K562 (cell line): ENCODE results near the gene SEC31A. TPM values are rescaled to one million over a fixed set of nuclear protein-coding genes. Genes with fewer than 3 reads are reported as not detected.

Source experiments
- ATAC-seq: fragments of 200-7000 bp; cut with Tn5 transposase; 3 replicates; pipeline ENCODE4 v1.9.1; 2020; ENCODE audit warnings: moderate library complexity
- BruUV-seq: library from RNA; stranded (reverse); fragments of 400-500 nt; replicated peaks from 2 replicates; lab custom pipeline; 2021; lab: Mats Ljungman, UMichigan
- CTCF ChIA-PET: fragments of 300-600 bp; formaldehyde crosslinking; extraction: SDS; loops from one replicate; lab custom pipeline; 2021; ENCODE audit warnings: low intra/inter-chr PET ratio; lab: Yijun Ruan, JAX
- POLR2A ChIA-PET: fragments of 300-600, 350-650 bp; sonication (Branson Sonifier 250); formaldehyde crosslinking; extraction: SDS; loops from one replicate; lab custom pipeline; 2021; ENCODE audit warnings: antibody characterized with exemption, inconsistent platforms; lab: Yijun Ruan, JAX
- DNase-seq, 4 experiments: peaks; one replicate each; pipeline versions ENCODE4 v3.0.0 to v3.0.0-alpha.2; 2011 to 2018; ENCODE audit warnings: low spot score in 3 of 4, mixed read lengths in 3 of 4; ENCODE audit errors: extremely low read depth in 1 of 4
- FAIRE-seq: peaks from 2 replicates; lab custom pipeline; 2011; peaks lifted over from hg19 to GRCh38; lab: Jason Lieb, UNC
- H2AFZ ChIP-seq: 2 replicates; pipeline ENCODE4 v1.6.0; 2011; ENCODE audit warnings: low read depth, low read length, control low read depth, inconsistent platforms
- H3K27ac ChIP-seq: fragments of 200-600 bp; 3 replicates; pipeline ENCODE4 v1.8.0; 2011; ENCODE audit warnings: low read depth, mild to moderate bottlenecking, control low read depth, inconsistent platforms, low read length, moderate library complexity, mixed read lengths; ENCODE audit errors: extremely low read depth
- H3K27me3 ChIP-seq, 2 experiments: fragments of 300-600 bp in 1 of 2; 2 replicates in 1 of 2; 3 replicates in 1 of 2; pipeline versions ENCODE4 v1.6.0 to v1.8.0; 2011; ENCODE audit warnings: inconsistent platforms in 2 of 2, low read length in 2 of 2, mild to moderate bottlenecking in 1 of 2, mixed read lengths in 1 of 2, moderate library complexity in 1 of 2; ENCODE audit not compliant: control insufficient read depth in 2 of 2, insufficient read depth in 2 of 2
- H3K36me3 ChIP-seq: fragments of 300-600 bp; 3 replicates; pipeline ENCODE4 v1.8.0; 2011; ENCODE audit warnings: mild to moderate bottlenecking, low read length, inconsistent platforms; ENCODE audit not compliant: control insufficient read depth, insufficient read depth
- H3K4me1 ChIP-seq, 2 experiments: fragments of 200-600 bp in 1 of 2; replicated peaks in 1 of 2; 2 replicates in 1 of 2; 3 replicates in 1 of 2; pipeline versions ENCODE4 v1.5.1 to v1.8.0; 2011; ENCODE audit warnings: inconsistent platforms in 2 of 2, low read length in 2 of 2, mild to moderate bottlenecking in 1 of 2, mixed read lengths in 1 of 2, moderate library complexity in 1 of 2; ENCODE audit not compliant: control insufficient read depth in 2 of 2, insufficient read depth in 2 of 2
- H3K4me2 ChIP-seq: 2 replicates; pipeline ENCODE4 v1.6.1; 2011; ENCODE audit warnings: low read length, control low read depth, inconsistent platforms, mixed read lengths; ENCODE audit not compliant: insufficient read depth
- H3K4me3 ChIP-seq: fragments of 200-600 bp; sonication (generic), shearing (Covaris generic); 2 replicates; pipeline ENCODE4 v1.5.1; 2016; ENCODE audit warnings: control low read depth, inconsistent platforms
- H3K79me2 ChIP-seq: fragments of 200-600 bp; 3 replicates; pipeline ENCODE4 v1.8.0; 2011; ENCODE audit warnings: low read length, inconsistent platforms; ENCODE audit not compliant: control insufficient read depth, insufficient read depth
- H3K9ac ChIP-seq, 2 experiments: 2 replicates each; pipeline versions ENCODE4 v1.6.0 to v1.6.1; 2011; ENCODE audit warnings: low read depth in 2 of 2, low read length in 2 of 2, control low read depth in 1 of 2, inconsistent platforms in 1 of 2, mild to moderate bottlenecking in 1 of 2, mixed read lengths in 1 of 2; ENCODE audit not compliant: insufficient read depth in 1 of 2
- H3K9me1 ChIP-seq: one replicate; pipeline ENCODE4 v1.6.0; 2011; ENCODE audit warnings: inconsistent platforms, mild to moderate bottlenecking, low read length, moderate library complexity; ENCODE audit not compliant: control insufficient read depth, insufficient read depth
- H3K9me3 ChIP-seq: replicated peaks from 2 replicates; pipeline ENCODE4 v1.5.1; 2011; ENCODE audit warnings: low read depth, low read length, inconsistent platforms; ENCODE audit not compliant: control insufficient read depth, insufficient read depth
- H4K20me1 ChIP-seq: replicated peaks from 2 replicates; pipeline ENCODE4 v1.6.1; 2011; ENCODE audit warnings: low read length, inconsistent platforms, mixed read lengths; ENCODE audit not compliant: control insufficient read depth, insufficient read depth
- BRCA1 ChIP-seq, 2 experiments: fragments of 450-650 bp in 1 of 2; sonication (generic) in 1 of 2; formaldehyde crosslinking in 1 of 2; IDR thresholded peaks; 2 replicates each; pipeline versions ENCODE4 v1.5.0 to v1.6.1; 2017 to 2020; ENCODE audit warnings: mild to moderate bottlenecking in 1 of 2, missing genetic modification reagents in 1 of 2
- HMG20A ChIP-seq: fragments of 450-650 bp; formaldehyde crosslinking; conservative IDR thresholded peaks from 2 replicates; pipeline ENCODE4 v1.4.0; 2020; ENCODE audit warnings: mild to moderate bottlenecking, mixed read lengths
- HMGN3 ChIP-seq: IDR thresholded peaks from 2 replicates; pipeline ENCODE4 v1.6.1; 2011; ENCODE audit warnings: borderline replicate concordance, low read depth, mild to moderate bottlenecking, mixed read lengths, low read length; ENCODE audit not compliant: insufficient read length; ENCODE audit errors: extremely low read depth
- NR4A1 ChIP-seq, 2 experiments: fragments of 250-450 bp in 1 of 2; fragments of 450-650 bp in 1 of 2; sonication (Bioruptor Pico) in 1 of 2; IDR thresholded peaks; 2 replicates each; pipeline versions ENCODE4 v1.4.0 to v1.6.1; 2016 to 2020; ENCODE audit warnings: mild to moderate bottlenecking in 2 of 2, missing compliant biosample characterization in 1 of 2, missing genetic modification characterization in 1 of 2, moderate library complexity in 1 of 2
- PREB ChIP-seq: sonication (generic); formaldehyde crosslinking; IDR thresholded peaks from 2 replicates; pipeline ENCODE4 v1.8.1; 2023; ENCODE audit warnings: mild to moderate bottlenecking, missing genetic modification reagents
- RBM17 ChIP-seq: fragments of 200-400 bp; formaldehyde crosslinking; IDR thresholded peaks from 2 replicates; pipeline ENCODE4 v1.6.1; 2017; ENCODE audit warnings: low read depth, mild to moderate bottlenecking, low read length, borderline replicate concordance
- ZBTB40 ChIP-seq, 2 experiments: fragments of 450-650 bp in 1 of 2; sonication (generic) in 1 of 2; formaldehyde crosslinking in 1 of 2; IDR thresholded peaks; 2 replicates each; pipeline versions ENCODE4 v1.7.1 to v1.9.0; 2016 to 2022; ENCODE audit warnings: inconsistent platforms in 1 of 2, mild to moderate bottlenecking in 1 of 2, missing genetic modification reagents in 1 of 2
- ZNF639 ChIP-seq, 2 experiments: fragments of 200-800 bp in 1 of 2; sonication (Bioruptor generic) in 1 of 2; sonication (generic) in 1 of 2; formaldehyde crosslinking in 1 of 2; IDR thresholded peaks in 1 of 2; conservative IDR thresholded peaks in 1 of 2; 2 replicates each; pipeline versions ENCODE4 v1.5.0 to v1.6.1; 2016 to 2020; ENCODE audit warnings: missing compliant biosample characterization in 1 of 2, missing genetic modification characterization in 1 of 2, missing genetic modification reagents in 1 of 2
- WGBS: fragments of 100-300 bp; shearing (Covaris generic); methylation state at CpG from one replicate; pipeline ENCODE4 v1.1.6; 2016; ENCODE audit warnings: low coverage, mixed read lengths; ENCODE audit not compliant: insufficient coverage; ENCODE audit errors: missing lambda C conversion rate; 5-methylcytosine and 5-hydroxymethylcytosine counted together
- in situ Hi-C: fragments of 300-500 bp; cut with MboI; formaldehyde crosslinking; loops from 4 replicates; pipeline ENCODE4 v1.15.0; 2018; ENCODE audit warnings: inconsistent platforms, mixed read lengths
- intact Hi-C: fragments of 100-400 bp; cut with micrococcal nuclease; formaldehyde crosslinking; loops from 2 replicates; pipeline ENCODE4 v1.14.2; 2022
- polyA plus RNA-seq, 8 experiments: library from polyadenylated mRNA; depleted of rRNA in 4 of 8; stranded (reverse) in 5 of 8; unstranded in 3 of 8; fragments of >200 nt; fragmentation: Nextera tagmentation in 2 of 8; fragmentation: Illumina TruSeq in 1 of 8; extraction: Ambion mirVana in 2 of 8; extraction: Trizol in 1 of 8; gene quantifications; 2 replicates each; pipeline versions ENCODE4 v1.2.1 to v1.2.3, GENCODE V29; 2011 to 2014; ENCODE audit warnings: inconsistent platforms in 1 of 8, missing spikeins in 1 of 8
- total RNA-seq, 7 experiments: library from RNA; depleted of rRNA in 6 of 7; stranded (reverse); fragments of >200 nt in 6 of 7; fragmentation: Illumina TruSeq in 2 of 7; extraction: Trizol in 2 of 7; gene quantifications; 2 replicates each; pipeline versions ENCODE4 v1.2.1 to v1.2.3, GENCODE V29; 2011 to 2021; ENCODE audit warnings: low replicate concordance in 1 of 7

The SEC31A gene
- total and polyA plus RNA-seq, 9 of the 15 experiments (the other 6 are each of a cell fraction or from before 2014, with no cell fraction given): 78.9 to 241 (median 173) TPM

- no TSS peak for BruUV-seq
- Histone ChIP-seq H2AFZ (no peak overlapping the region), H3K9ac (no peak overlapping the region), H3K4me2 (no peak overlapping the region), H3K79me2 (no peaks in the 10 kb centered on the region), H3K27ac (no peak overlapping the region), H3K36me3 (peaks cover 18% of the 10 kb centered on the region), H3K4me1 (no peaks in the 10 kb centered on the region), H3K4me3 (no peak overlapping the region), H3K9me1 (no peaks in the 10 kb centered on the region), H4K20me1 (no peaks in the 10 kb centered on the region), H3K27me3 (no peaks in the 10 kb centered on the region), H3K9me3 (no peaks in the 10 kb centered on the region)
- in situ Hi-C loops: no loop called here
- DNase-seq: no peak
- no peak for ATAC-seq
- CTCF ChIA-PET: no interaction called here
- 27% methylated on average over 1 of the region's 1 CpG for WGBS
- no peak for FAIRE-seq
- intact Hi-C loops: no loop called here
- POLR2A ChIA-PET: no interaction called here
- TF ChIP-seq ZNF639 (CRISPR knock-in tag; conservative IDR thresholded peaks at IDR 0.05 in 1 of 2, IDR thresholded peaks at IDR 0.05 in 1 of 2): no peak
- TF ChIP-seq PREB (CRISPR knock-in tag): no peak
- TF ChIP-seq ZBTB40 (IDR thresholded peaks at IDR 0.05): no peak
- TF ChIP-seq ZBTB40 (CRISPR knock-in tag; IDR thresholded peaks at IDR 0.05): no peak
- TF ChIP-seq NR4A1 (CRISPR knock-in tag; IDR thresholded peaks at IDR 0.05): no peak
- TF ChIP-seq NR4A1 (tag; IDR thresholded peaks at IDR 0.05): no peak
- TF ChIP-seq HMGN3: no peak
- TF ChIP-seq HMG20A (CRISPR knock-in tag): no peak
- TF ChIP-seq RBM17: no peak
- no peak for TF ChIP-seq BRCA1 (IDR thresholded peaks at IDR 0.05)
- TF ChIP-seq BRCA1 (CRISPR knock-in tag; IDR thresholded peaks at IDR 0.05): no peak
These were observed 76.9 kb downstream of the SEC31A start for GRCh38 chr4:82814034-82814433.
